CD4-positive, CD25-positive, alpha-beta regulatory T cell (primary cell): ENCODE results near the gene SEPTIN3. TPM values are rescaled to one million over a fixed set of nuclear protein-coding genes. Genes with fewer than 3 reads are reported as not detected.
A peak's percentile ranks its signal among the peaks of the same experiment; 100 is the strongest.

Experiments
- ATAC-seq, 2 donors: fragments of 150-1000 bp; cut with Tn5 transposase; one replicate each; pipeline ENCODE4 v1.10.0; 2021; ENCODE audit warnings: low read depth in 2 of 2, moderate number of reproducible peaks in 2 of 2, moderate library complexity in 1 of 2
- DNase-seq, 3 donors: peaks; one replicate each; pipeline versions ENCODE4 v3.0.0 to v3.0.0-alpha.2; 2012 to 2022; ENCODE audit warnings: mixed read lengths in 1 of 3
- H3K27ac ChIP-seq: one replicate; pipeline ENCODE4 v1.7.0; 2013; ENCODE audit warnings: mild to moderate bottlenecking, low read length; ENCODE audit not compliant: insufficient read depth, poor library complexity, severe bottlenecking
- H3K27me3 ChIP-seq: one replicate; pipeline ENCODE4 v1.7.0; 2013; ENCODE audit warnings: low read length; ENCODE audit not compliant: control insufficient read depth, insufficient read depth
- H3K36me3 ChIP-seq: one replicate; pipeline ENCODE4 v1.7.0; 2013; ENCODE audit warnings: mild to moderate bottlenecking, low read length, moderate library complexity; ENCODE audit not compliant: control insufficient read depth, insufficient read depth
- H3K4me1 ChIP-seq: 2 replicates; pipeline ENCODE4 v1.7.0; 2013; ENCODE audit warnings: mild to moderate bottlenecking, low read length; ENCODE audit not compliant: insufficient read depth, control insufficient read depth, poor library complexity, severe bottlenecking
- H3K4me3 ChIP-seq: one replicate; pipeline ENCODE4 v1.7.0; 2013; ENCODE audit warnings: low read depth, mild to moderate bottlenecking, low read length, moderate library complexity
- H3K9me3 ChIP-seq, 2 experiments: 1 replicate in 1 of 2; 2 replicates in 1 of 2; pipeline ENCODE4 v1.7.0; 2013; ENCODE audit warnings: low read length in 2 of 2, mild to moderate bottlenecking in 1 of 2, moderate library complexity in 1 of 2; ENCODE audit not compliant: control insufficient read depth in 2 of 2
- H3K27ac Mint-ChIP-seq, 3 donors: one replicate each; pipeline ENCODE4 v1.8.0; 2020 to 2022; ENCODE audit warnings: mild to moderate bottlenecking in 3 of 3, mixed read lengths in 3 of 3, moderate library complexity in 2 of 3
- H3K27me3 Mint-ChIP-seq: one replicate; pipeline ENCODE4 v1.8.0; 2022; ENCODE audit warnings: mild to moderate bottlenecking, mixed read lengths
- H3K36me3 Mint-ChIP-seq: one replicate; pipeline ENCODE4 v1.8.0; 2020; ENCODE audit warnings: mixed read lengths
- H3K4me1 Mint-ChIP-seq, 4 donors: one replicate each; pipeline ENCODE4 v1.8.0; 2020 to 2022; ENCODE audit warnings: mixed read lengths in 4 of 4, mild to moderate bottlenecking in 1 of 4
- H3K4me3 Mint-ChIP-seq, 4 donors: one replicate each; pipeline ENCODE4 v1.8.0; 2020 to 2022; ENCODE audit warnings: mild to moderate bottlenecking in 4 of 4, mixed read lengths in 4 of 4, moderate library complexity in 3 of 4
- H3K9me3 Mint-ChIP-seq, 7 donors: one replicate each; pipeline ENCODE4 v1.8.0; 2020 to 2022; ENCODE audit warnings: mixed read lengths in 7 of 7, mild to moderate bottlenecking in 3 of 7, moderate library complexity in 2 of 7
- polyA plus RNA-seq, 4 donors: library from polyadenylated mRNA; unstranded; fragments of 300-500 nt; fragmentation: Illumina TruSeq; gene quantifications; one replicate each; pipeline ENCODE4 v1.2.3, GENCODE V29; 2021
- total RNA-seq: library from RNA; stranded (reverse); gene quantifications from one replicate; pipeline ENCODE4 v1.2.3, GENCODE V29; 2022

The SEPTIN3 gene
- total and polyA plus RNA-seq, 5 donors from 2014 or later = 0.11 to 0.67 (median 0.44) TPM; not detected in 1

- Histone ChIP-seq H3K9me3 (no peaks in the 10 kb centered on the region), H3K4me3 (no peak overlapping the region), H3K4me1 (no peaks in the 10 kb centered on the region), H3K27ac (no peak overlapping the region), H3K36me3 (no peaks in the 10 kb centered on the region), H3K27me3 (no peaks in the 10 kb centered on the region)
- Mint-ChIP-seq H3K4me1 (peaks cover 0 to 3% (median 0%) of the 10 kb centered on the region in 4 donors), H3K27me3 (peaks cover 17% of the 10 kb centered on the region), H3K9me3 (peaks cover 0 to 1% (median 0%) of the 10 kb centered on the region in 7 donors), H3K4me3 (peak overlapping the region in 1 of 4 donors; percentile 34), H3K27ac (no peak overlapping the region), H3K36me3 (no peaks in the 10 kb centered on the region)
- no peak for DNase-seq
- ATAC-seq = no peak
These were observed 13.6 kb downstream of the SEPTIN3 start for GRCh38 chr22:41982865-41983264.

DNA sequence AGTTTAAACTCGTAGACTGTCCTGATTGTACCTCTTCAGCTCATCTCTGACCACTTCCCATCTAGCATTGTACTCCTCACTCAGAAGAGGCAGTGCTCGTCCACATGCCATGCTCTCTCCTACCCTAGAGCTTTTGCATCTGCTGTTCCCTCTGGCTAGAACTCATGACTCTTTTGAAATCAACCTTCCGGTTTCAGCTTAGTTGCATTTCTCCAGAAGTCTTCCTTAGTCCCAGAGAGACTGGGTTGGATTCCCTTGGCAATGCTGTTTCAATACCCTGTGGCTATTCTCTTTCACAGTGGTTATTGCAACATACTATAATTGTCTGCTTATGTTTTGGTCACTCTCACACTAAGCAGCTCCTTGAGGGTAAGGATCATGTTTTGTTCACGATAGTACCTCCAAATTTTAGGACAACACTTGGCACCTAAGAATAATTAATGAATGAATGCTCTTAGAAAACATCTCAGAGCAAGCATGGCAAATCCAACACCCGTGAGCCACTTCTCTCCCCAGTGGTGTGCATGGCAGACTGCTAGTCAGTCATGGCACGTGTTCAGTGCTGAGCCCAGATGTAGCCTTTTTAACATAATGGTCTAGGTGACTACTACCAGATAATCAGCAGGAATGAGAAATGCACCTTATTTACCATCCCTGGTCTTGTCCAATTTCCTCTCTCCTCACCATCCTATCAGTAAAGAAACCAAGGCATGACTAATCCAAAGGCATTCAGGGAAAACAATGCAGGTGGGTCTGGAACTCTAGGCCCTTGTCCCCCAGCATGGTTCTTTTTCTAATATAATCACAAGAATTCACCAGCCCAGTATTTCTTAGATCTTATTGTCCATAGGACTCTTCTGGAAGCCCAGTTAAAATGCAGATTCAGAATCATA, 14.5 kb downstream of the SEPTIN3 start:
- no peaks in the 10 kb centered on the region for H3K36me3 ChIP-seq
- Mint-ChIP-seq H3K9me3 (peaks cover 0 to 1% (median 0%) of the 10 kb centered on the region in 7 donors), H3K4me1 (no peaks in the 10 kb centered on the region), H3K36me3 (no peaks in the 10 kb centered on the region), H3K27ac (no peak overlapping the region), H3K27me3 (peaks cover 9% of the 10 kb centered on the region), H3K4me3 (peak overlapping the region in 1 of 4 donors; percentile 34)
- no peak for ATAC-seq
- H3K27me3 ChIP-seq = no peaks in the 10 kb centered on the region
- no peak for DNase-seq
- no peak overlapping the region for H3K4me3 ChIP-seq
- H3K4me1 ChIP-seq = no peaks in the 10 kb centered on the region
- no peak overlapping the region for H3K27ac ChIP-seq
- no peaks in the 10 kb centered on the region for H3K9me3 ChIP-seq

DNA sequence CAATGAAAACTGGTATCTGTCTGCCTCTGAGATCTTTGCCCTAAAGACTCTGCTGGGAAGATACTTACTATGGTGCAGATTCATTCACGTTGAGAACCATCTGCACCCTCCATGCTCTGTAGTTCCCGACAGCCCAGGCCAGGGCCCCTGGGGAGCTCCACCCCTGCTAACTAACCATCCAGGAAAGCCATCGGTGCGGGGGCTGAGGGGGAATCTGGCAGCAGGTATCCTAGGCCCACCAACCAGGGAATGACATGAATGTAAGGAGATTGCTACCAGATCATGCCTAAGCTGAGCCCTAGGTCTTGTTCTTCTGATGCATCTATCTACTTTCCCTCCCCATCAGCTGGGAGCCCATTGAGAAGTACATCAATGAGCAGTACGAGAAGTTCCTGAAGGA, 18.0 kb downstream of the SEPTIN3 start:
- Mint-ChIP-seq H3K4me1 (no peaks in the 10 kb centered on the region), H3K4me3 (no peak overlapping the region), H3K27ac (no peak overlapping the region), H3K36me3 (no peaks in the 10 kb centered on the region), H3K9me3 (no peaks in the 10 kb centered on the region), H3K27me3 (no peaks in the 10 kb centered on the region)
- no peak overlapping the region for H3K27ac ChIP-seq
- no peak for ATAC-seq
- no peaks in the 10 kb centered on the region for H3K4me1 ChIP-seq
- no peaks in the 10 kb centered on the region for H3K9me3 ChIP-seq
- H3K4me3 ChIP-seq = no peak overlapping the region
- no peak for DNase-seq
- H3K36me3 ChIP-seq = no peaks in the 10 kb centered on the region
- H3K27me3 ChIP-seq = no peaks in the 10 kb centered on the region

DNA sequence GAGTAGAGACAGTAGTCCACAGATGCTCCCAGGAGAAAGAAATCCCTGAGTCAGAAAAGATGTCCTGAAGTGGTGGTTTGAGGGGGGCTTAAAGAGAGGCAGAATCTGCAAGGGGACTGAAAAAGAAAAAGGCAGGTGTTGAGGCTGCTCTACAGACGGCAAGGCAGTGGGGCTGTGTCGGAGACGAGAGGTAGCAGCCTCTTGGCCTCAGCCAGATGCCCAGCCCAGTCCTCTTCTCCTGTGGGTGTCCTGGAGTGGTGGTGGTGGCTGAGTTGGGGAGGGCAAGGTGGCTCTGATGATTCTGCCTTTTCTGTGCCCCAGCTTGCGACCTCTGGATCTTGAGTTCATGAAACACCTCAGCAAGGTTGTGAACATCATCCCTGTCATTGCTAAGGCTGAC, 20.0 kb downstream of the SEPTIN3 start:
- no peak for DNase-seq
- no peaks in the 10 kb centered on the region for H3K27me3 ChIP-seq
- Mint-ChIP-seq H3K36me3 (no peaks in the 10 kb centered on the region), H3K4me3 (no peak overlapping the region), H3K27ac (no peak overlapping the region), H3K27me3 (no peaks in the 10 kb centered on the region), H3K9me3 (no peaks in the 10 kb centered on the region), H3K4me1 (no peaks in the 10 kb centered on the region)
- H3K4me3 ChIP-seq = no peak overlapping the region
- H3K4me1 ChIP-seq = no peaks in the 10 kb centered on the region
- no peak overlapping the region for H3K27ac ChIP-seq
- no peaks in the 10 kb centered on the region for H3K36me3 ChIP-seq
- H3K9me3 ChIP-seq = no peaks in the 10 kb centered on the region
- ATAC-seq = no peak

DNA sequence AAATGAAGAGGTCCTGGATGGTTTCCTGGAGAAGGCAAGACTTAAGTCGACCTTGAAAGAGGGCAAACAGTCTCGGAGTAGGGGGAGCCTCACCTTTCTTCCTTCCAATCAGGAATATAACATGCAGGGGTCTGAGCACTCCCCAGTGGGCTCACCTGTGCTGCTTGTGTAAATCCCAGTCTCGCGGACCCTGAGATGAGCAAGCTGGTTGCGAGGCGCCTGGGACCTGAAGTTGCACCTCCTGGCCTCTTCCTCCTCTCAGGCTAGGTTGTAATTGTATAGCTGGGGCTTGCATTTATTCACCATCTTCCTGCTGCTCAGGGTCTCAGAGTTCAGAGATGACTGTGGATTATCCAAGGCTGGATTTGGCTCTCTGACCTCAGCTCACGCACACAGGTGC, 21.9 kb downstream of the SEPTIN3 start:
- Mint-ChIP-seq H3K36me3 (peaks cover 3% of the 10 kb centered on the region), H3K4me3 (no peak overlapping the region), H3K9me3 (no peaks in the 10 kb centered on the region), H3K4me1 (no peaks in the 10 kb centered on the region), H3K27me3 (no peaks in the 10 kb centered on the region), H3K27ac (no peak overlapping the region)
- DNase-seq (no peak), ATAC-seq (no peak)
- Histone ChIP-seq H3K36me3 (no peaks in the 10 kb centered on the region), H3K27ac (no peak overlapping the region), H3K27me3 (no peaks in the 10 kb centered on the region), H3K4me3 (no peak overlapping the region), H3K4me1 (no peaks in the 10 kb centered on the region), H3K9me3 (no peaks in the 10 kb centered on the region)

GRCh38 chr22:41992496-41992895, 23.3 kb downstream of the SEPTIN3 start:
- Histone ChIP-seq H3K4me1 (no peaks in the 10 kb centered on the region), H3K9me3 (no peaks in the 10 kb centered on the region), H3K27me3 (no peaks in the 10 kb centered on the region), H3K27ac (no peak overlapping the region), H3K36me3 (no peaks in the 10 kb centered on the region), H3K4me3 (no peak overlapping the region)
- Mint-ChIP-seq H3K36me3 (peaks cover 3% of the 10 kb centered on the region), H3K27ac (no peak overlapping the region), H3K27me3 (no peaks in the 10 kb centered on the region), H3K4me1 (peaks cover 0 to 2% (median under 1%) of the 10 kb centered on the region in 4 donors), H3K9me3 (no peaks in the 10 kb centered on the region), H3K4me3 (no peak overlapping the region)
- ATAC-seq = no peak
- no peak for DNase-seq

GRCh38 chr22:41995211-41995610, 26.0 kb downstream of the SEPTIN3 start:
- Histone ChIP-seq H3K36me3 (no peaks in the 10 kb centered on the region), H3K27ac (no peak overlapping the region), H3K27me3 (no peaks in the 10 kb centered on the region), H3K4me3 (no peak overlapping the region), H3K9me3 (no peaks in the 10 kb centered on the region), H3K4me1 (peaks cover 16% of the 10 kb centered on the region)
- peaks cover 3% of the 10 kb centered on the region for H3K36me3 Mint-ChIP-seq
- H3K4me1 Mint-ChIP-seq = peaks cover 0 to 24% (median 17%) of the 10 kb centered on the region in 4 donors
- peaks cover 2% of the 10 kb centered on the region for H3K27me3 Mint-ChIP-seq
- DNase-seq (no peak), ATAC-seq (no peak)
- no peak overlapping the region for H3K4me3 Mint-ChIP-seq
- H3K9me3 Mint-ChIP-seq = peaks cover 0 to 2% (median 0%) of the 10 kb centered on the region in 7 donors
- peak overlapping the region in 2 of 3 donors; percentile 57 to 67 for H3K27ac Mint-ChIP-seq

DNA sequence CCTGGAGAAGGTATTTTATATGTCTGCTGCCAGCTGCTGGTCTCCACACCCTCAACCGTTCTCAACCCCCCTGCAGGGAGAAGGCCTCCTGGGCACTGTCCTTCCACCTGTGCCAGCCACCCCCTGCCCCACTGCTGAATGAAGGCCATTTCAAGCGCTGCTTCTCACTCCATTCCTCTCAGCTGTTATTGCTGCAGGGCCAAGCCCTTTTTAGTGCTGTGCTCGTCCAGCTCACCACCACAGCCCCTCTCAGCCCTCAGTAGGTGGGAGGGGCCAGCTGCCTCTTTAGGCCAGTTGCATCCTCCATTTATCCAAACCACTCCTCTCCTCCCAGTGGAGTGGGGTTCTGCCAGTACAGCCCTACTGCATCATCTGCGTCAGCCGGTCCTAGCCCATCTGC, 27.6 kb downstream of the SEPTIN3 start:
- H3K27me3 Mint-ChIP-seq = peaks cover 4% of the 10 kb centered on the region
- DNase-seq (no peak), ATAC-seq (no peak)
- peaks cover 0 to 31% (median 24%) of the 10 kb centered on the region in 4 donors for H3K4me1 Mint-ChIP-seq
- Histone ChIP-seq H3K27me3 (no peaks in the 10 kb centered on the region), H3K4me1 (peaks cover 16% of the 10 kb centered on the region), H3K9me3 (no peaks in the 10 kb centered on the region), H3K36me3 (peaks cover 4% of the 10 kb centered on the region), H3K27ac (no peak overlapping the region), H3K4me3 (no peak overlapping the region)
- peaks cover 0 to 2% (median 0%) of the 10 kb centered on the region in 7 donors for H3K9me3 Mint-ChIP-seq
- H3K27ac Mint-ChIP-seq = no peak overlapping the region
- peaks cover 9% of the 10 kb centered on the region for H3K36me3 Mint-ChIP-seq
- no peak overlapping the region for H3K4me3 Mint-ChIP-seq
